Epithelial cell of esophagus (primary cell): ENCODE measurements around the gene RTN4.

Experiments
- DNase-seq: peaks from one replicate; pipeline ENCODE4 v3.0.0; 2010; ENCODE audit warnings: low read depth
- H3K4me3 ChIP-seq: 2 replicates; pipeline ENCODE4 v1.5.1; 2011; ENCODE audit warnings: mild to moderate bottlenecking, low read length, control low read depth
- CTCF ChIP-seq: IDR thresholded peaks from 2 replicates; pipeline ENCODE4 v1.5.1; 2011; ENCODE audit warnings: low read depth, mild to moderate bottlenecking, low read length, control low read depth, inconsistent platforms; ENCODE audit not compliant: insufficient read depth; ENCODE audit errors: missing control alignments

Gene RTN4

GRCh38 chr2:55010149-55010591 lies 40.1 kb downstream of the RTN4 start:
- H3K4me3 ChIP-seq, result peak overlapping the region; percentile 34
- no peak for TF ChIP-seq CTCF
- DNase-seq, result peak; percentile 79

GRCh38 chr2:55009277-55010060 lies 40.8 kb downstream of the RTN4 start:
- TF ChIP-seq CTCF, result no peak
- no peak for DNase-seq
- peak overlapping the region; percentile 34 for H3K4me3 ChIP-seq

GRCh38 chr2:55006306-55006705 lies 43.9 kb downstream of the RTN4 start:
- no peak for TF ChIP-seq CTCF
- H3K4me3 ChIP-seq, result no peak overlapping the region

GRCh38 chr2:55003706-55004639 lies 46.3 kb downstream of the RTN4 start:
- H3K4me3 ChIP-seq, result no peak overlapping the region
- no peak for DNase-seq
- no peak for TF ChIP-seq CTCF

More at GRCh38 chr2:55006306-55006705, 43.9 kb downstream of the RTN4 start:
- DNase-seq, result no peak

- TF ChIP-seq CTCF, result no peak
- no peak overlapping the region for H3K4me3 ChIP-seq
- no peak for DNase-seq
Observed at GRCh38 chr2:55001716-55002115, 48.5 kb downstream of the RTN4 start.

GRCh38 chr2:55000341-55000740 lies 49.9 kb downstream of the RTN4 start:
- no peak for DNase-seq
- no peak overlapping the region for H3K4me3 ChIP-seq
- TF ChIP-seq CTCF, result no peak
